MG63 (cell line): ENCODE measurements around the gene SLC15A4. TPM values are rescaled to one million over a fixed set of nuclear protein-coding genes. Genes with fewer than 3 reads are reported as not detected.
"Not testable (repeated sequence)": the region's sequence is repeated elsewhere in the genome, so short reads cannot be mapped to it uniquely, and the experiment has no call there.

Experiments
- DNase-seq: peaks from one replicate; pipeline ENCODE4 v3.0.0-alpha.2; 2020
- H3K27me3 ChIP-seq: fragments of 250-450 bp; sonication (Bioruptor Pico); 2 replicates; pipeline ENCODE4 v1.5.1; 2020; ENCODE audit warnings: mild to moderate bottlenecking, moderate library complexity
- H3K36me3 ChIP-seq: fragments of 250-450 bp; sonication (Bioruptor Pico); 2 replicates; pipeline ENCODE4 v1.5.1; 2020; ENCODE audit warnings: mild to moderate bottlenecking, moderate library complexity
- H3K4me3 ChIP-seq: fragments of 250-450 bp; sonication (Bioruptor Pico); 2 replicates; pipeline ENCODE4 v1.5.1; 2020; ENCODE audit warnings: mild to moderate bottlenecking, moderate library complexity
- H3K9me3 ChIP-seq: fragments of 250-450 bp; sonication (Bioruptor Pico); 2 replicates; pipeline ENCODE4 v1.5.1; 2020; ENCODE audit warnings: mild to moderate bottlenecking, moderate library complexity
- total RNA-seq: library from RNA; depleted of rRNA; stranded (reverse); fragments of >200 nt; shearing (Covaris generic); gene quantifications from 2 replicates; pipeline ENCODE4 v1.2.3, GENCODE V29; 2014; ENCODE audit warnings: low replicate concordance

SLC15A4 gene
- total RNA-seq, 1 experiment from 2014 or later: 26.9 TPM

GRCh38 chr12:128851429-128851828 is 27.7 kb upstream of the SLC15A4 start:
- H3K27me3 ChIP-seq, H3K36me3 ChIP-seq, H3K9me3 ChIP-seq, DNase-seq, H3K4me3 ChIP-seq: not testable (repeated sequence)

GRCh38 chr12:128850400-128850799 is 26.6 kb upstream of the SLC15A4 start:
- Histone ChIP-seq H3K27me3 (no peaks in the 10 kb centered on the region; the same call in 1 of the 2 replicates), H3K9me3 (no peaks in the 10 kb centered on the region), H3K4me3 (no peak overlapping the region), H3K36me3 (no peaks in the 10 kb centered on the region)
- DNase-seq: no peak

GRCh38 chr12:128849806-128850205 is 26.0 kb upstream of the SLC15A4 start:
- not testable (repeated sequence) for H3K36me3 ChIP-seq, H3K4me3 ChIP-seq, H3K9me3 ChIP-seq, DNase-seq, H3K27me3 ChIP-seq

GRCh38 chr12:128848371-128848770 is 24.6 kb upstream of the SLC15A4 start:
- Histone ChIP-seq H3K27me3 (no peaks in the 10 kb centered on the region; the same call in 1 of the 2 replicates), H3K4me3 (no peak overlapping the region), H3K36me3 (no peaks in the 10 kb centered on the region), H3K9me3 (no peaks in the 10 kb centered on the region)
- DNase-seq: no peak

- not testable (repeated sequence) for H3K9me3 ChIP-seq, H3K4me3 ChIP-seq, DNase-seq, H3K36me3 ChIP-seq, H3K27me3 ChIP-seq
Observed at GRCh38 chr12:128846671-128847070, 22.9 kb upstream of the SLC15A4 start.

GRCh38 chr12:128844031-128844635 is 20.4 kb upstream of the SLC15A4 start:
- H3K4me3 ChIP-seq: no peak overlapping the region
- DNase-seq: no peak
- H3K9me3 ChIP-seq: no peaks in the 10 kb centered on the region
- peaks cover 4% of the 10 kb centered on the region; the same call in 1 of the 2 replicates for H3K27me3 ChIP-seq
- no peaks in the 10 kb centered on the region for H3K36me3 ChIP-seq

- H3K9me3 ChIP-seq: no peaks in the 10 kb centered on the region
Observed at GRCh38 chr12:128843538-128843937, 19.8 kb upstream of the SLC15A4 start.

GRCh38 chr12:128842579-128842978 is 18.8 kb upstream of the SLC15A4 start:
- no peaks in the 10 kb centered on the region for H3K36me3 ChIP-seq
- DNase-seq: no peak

More at GRCh38 chr12:128843538-128843937, 19.8 kb upstream of the SLC15A4 start:
- Histone ChIP-seq H3K27me3 (peaks cover 4% of the 10 kb centered on the region; the same call in 1 of the 2 replicates), H3K4me3 (no peak overlapping the region), H3K36me3 (no peaks in the 10 kb centered on the region)
- DNase-seq: no peak

GRCh38 chr12:128840862-128841468 is 17.2 kb upstream of the SLC15A4 start:
- Histone ChIP-seq H3K27me3 (peaks cover 4% of the 10 kb centered on the region; the same call in 1 of the 2 replicates), H3K4me3 (no peak overlapping the region), H3K36me3 (no peaks in the 10 kb centered on the region), H3K9me3 (no peaks in the 10 kb centered on the region)
- DNase-seq: no peak

More at GRCh38 chr12:128842579-128842978, 18.8 kb upstream of the SLC15A4 start:
- H3K9me3 ChIP-seq: no peaks in the 10 kb centered on the region
- peaks cover 4% of the 10 kb centered on the region; the same call in 1 of the 2 replicates for H3K27me3 ChIP-seq
- H3K4me3 ChIP-seq: no peak overlapping the region

GRCh38 chr12:128839885-128840284 is 16.1 kb upstream of the SLC15A4 start:
- not testable (repeated sequence) for H3K36me3 ChIP-seq, DNase-seq, H3K27me3 ChIP-seq, H3K9me3 ChIP-seq, H3K4me3 ChIP-seq

GRCh38 chr12:128833418-128833817 is 9.7 kb upstream of the SLC15A4 start:
- Histone ChIP-seq H3K36me3 (no peaks in the 10 kb centered on the region), H3K4me3 (no peak overlapping the region), H3K9me3 (no peaks in the 10 kb centered on the region), H3K27me3 (no peaks in the 10 kb centered on the region)
- DNase-seq: no peak

- no peak for DNase-seq
- Histone ChIP-seq H3K27me3 (no peaks in the 10 kb centered on the region), H3K36me3 (no peaks in the 10 kb centered on the region), H3K4me3 (no peak overlapping the region), H3K9me3 (no peaks in the 10 kb centered on the region)
Observed at GRCh38 chr12:128830505-128830893, 6.7 kb upstream of the SLC15A4 start.

- Histone ChIP-seq H3K27me3 (no peaks in the 10 kb centered on the region), H3K4me3 (no peak overlapping the region), H3K36me3 (no peaks in the 10 kb centered on the region), H3K9me3 (no peaks in the 10 kb centered on the region)
- no peak for DNase-seq
Observed at GRCh38 chr12:128829861-128830504, 6.2 kb upstream of the SLC15A4 start.

GRCh38 chr12:128827724-128828123 is 4.0 kb upstream of the SLC15A4 start:
- Histone ChIP-seq H3K27me3 (no peaks in the 10 kb centered on the region), H3K4me3 (no peak overlapping the region), H3K9me3 (no peaks in the 10 kb centered on the region), H3K36me3 (no peaks in the 10 kb centered on the region)
- no peak for DNase-seq

GRCh38 chr12:128825835-128826234 is 2.1 kb upstream of the SLC15A4 start:
- peaks cover 10% of the 10 kb centered on the region for H3K36me3 ChIP-seq
- H3K4me3 ChIP-seq: no peak overlapping the region
- H3K9me3 ChIP-seq: no peaks in the 10 kb centered on the region
- no peak for DNase-seq
- H3K27me3 ChIP-seq: no peaks in the 10 kb centered on the region

- Histone ChIP-seq H3K27me3 (no peaks in the 10 kb centered on the region), H3K9me3 (no peaks in the 10 kb centered on the region), H3K36me3 (peaks cover 19% of the 10 kb centered on the region), H3K4me3 (peak overlapping the region; percentile 70)
- DNase-seq: no peak
Observed at GRCh38 chr12:128823216-128823915, 392 bp downstream of the SLC15A4 start.

- Histone ChIP-seq H3K9me3 (no peaks in the 10 kb centered on the region), H3K36me3 (peaks cover 23% of the 10 kb centered on the region), H3K4me3 (no peak overlapping the region), H3K27me3 (no peaks in the 10 kb centered on the region)
- DNase-seq: no peak
Observed at GRCh38 chr12:128820723-128821432, 2.9 kb downstream of the SLC15A4 start.
